ENCODE data around the gene PPP2R5C.
A peak's percentile ranks its signal among the peaks of the same experiment; 100 is the strongest.
"Not testable (repeated sequence)": the region's sequence is repeated elsewhere in the genome, so short reads cannot be mapped to it uniquely, and the experiment has no call there.

Gene PPP2R5C

GRCh38 chr14:101783260-101784016 is 21.9 kb downstream of the PPP2R5C start:
- DNase-seq, result no peak

DNA sequence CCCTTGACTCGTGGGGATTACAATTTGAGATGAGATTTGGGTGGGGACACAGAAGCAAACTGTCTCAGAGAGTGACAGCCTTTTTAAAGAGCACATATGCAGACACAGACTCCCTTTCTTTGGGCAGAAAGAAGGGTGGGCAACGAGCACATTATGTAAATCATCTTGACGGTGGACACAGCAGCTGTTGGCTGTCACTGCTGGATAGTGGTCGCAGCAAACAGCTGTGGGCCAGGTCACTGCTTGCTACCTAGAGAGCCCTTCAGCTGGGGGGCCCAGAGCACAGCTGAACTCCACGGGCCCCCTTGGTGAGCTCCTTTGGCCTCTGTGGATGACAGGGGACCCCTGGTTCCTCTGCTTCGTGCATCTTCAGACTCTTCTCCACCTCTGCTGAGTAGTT is 23.1 kb downstream of the PPP2R5C start:
- no peak for DNase-seq

GRCh38 chr14:101788016-101788635 is 26.6 kb downstream of the PPP2R5C start:
- no peak for DNase-seq

GRCh38 chr14:101789222-101789621 is 27.7 kb downstream of the PPP2R5C start:
- no peak for DNase-seq

DNA sequence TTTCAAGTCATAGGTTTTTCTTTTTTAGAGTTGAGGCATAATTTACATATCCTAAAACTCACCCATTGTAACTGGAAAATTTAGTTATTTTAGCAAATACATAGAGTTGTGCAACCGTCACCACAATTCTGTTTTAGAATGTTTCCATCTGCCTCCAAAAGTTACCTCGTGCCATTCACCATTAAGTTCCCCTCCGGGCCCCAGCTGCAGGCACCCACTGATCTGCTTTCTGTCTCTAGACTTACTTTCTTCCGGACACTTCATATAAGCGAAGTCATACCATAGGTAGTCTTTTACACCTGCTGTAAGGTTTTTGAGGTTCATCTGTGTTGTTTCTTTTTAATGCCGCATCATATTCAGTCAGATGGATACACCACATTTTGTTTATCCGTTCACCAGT is 28.7 kb downstream of the PPP2R5C start:
- DNase-seq, result no peak

DNA sequence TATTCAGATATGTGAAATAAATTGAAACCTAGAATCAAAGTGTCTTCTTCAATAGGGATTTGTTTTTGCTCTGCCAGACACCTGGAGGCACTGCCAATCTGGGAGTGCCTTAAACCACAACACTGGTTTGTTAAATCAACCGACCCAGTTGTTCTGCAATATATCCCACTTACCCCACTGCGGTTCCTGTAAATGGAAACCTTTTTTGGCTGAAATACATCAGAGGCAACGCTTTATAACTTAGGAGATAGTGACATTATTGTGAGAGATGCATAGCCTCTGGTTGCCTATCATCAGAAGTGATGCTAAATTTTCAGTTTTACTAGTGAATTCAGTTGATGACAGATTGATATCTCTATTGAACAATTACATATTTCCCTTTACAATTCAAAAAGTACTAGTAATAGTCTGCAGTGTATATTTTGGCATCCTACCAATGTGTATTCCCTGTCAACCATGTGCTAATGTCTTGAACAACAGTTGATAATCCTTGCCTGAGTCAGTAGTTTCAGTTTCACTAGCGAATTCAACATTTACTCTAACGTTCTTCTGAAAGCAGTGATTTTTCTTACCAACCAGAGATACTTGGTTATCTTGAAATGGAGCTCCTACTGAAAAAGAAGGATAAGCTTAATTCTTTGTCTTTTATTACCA is 30.5 kb downstream of the PPP2R5C start:
- no peak for DNase-seq

GRCh38 chr14:101796016-101796415 is 34.5 kb downstream of the PPP2R5C start:
- no peak for DNase-seq

- DNase-seq, result no peak
Measured at GRCh38 chr14:101796479-101796878, 35.0 kb downstream of the PPP2R5C start.

DNA sequence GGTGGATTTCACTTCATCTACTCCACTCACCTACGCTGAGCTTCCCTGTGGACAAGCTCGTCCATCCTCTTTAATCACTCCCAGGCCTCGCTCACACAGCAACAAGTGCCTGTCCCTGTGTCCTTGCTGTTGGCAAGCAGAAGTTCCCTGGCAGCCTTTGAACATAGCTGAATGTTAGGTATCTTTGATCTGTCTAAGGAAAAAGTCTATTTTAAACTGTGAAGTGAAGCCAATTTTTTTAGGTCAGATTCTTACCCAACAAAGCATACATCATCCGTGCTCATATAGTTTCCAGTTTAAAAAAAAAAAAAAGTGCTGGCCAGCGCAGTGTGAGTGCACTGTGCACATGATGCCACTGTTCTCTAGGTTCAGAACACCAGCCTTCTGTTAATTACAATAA is 36.3 kb downstream of the PPP2R5C start:
- no peak for DNase-seq

DNA sequence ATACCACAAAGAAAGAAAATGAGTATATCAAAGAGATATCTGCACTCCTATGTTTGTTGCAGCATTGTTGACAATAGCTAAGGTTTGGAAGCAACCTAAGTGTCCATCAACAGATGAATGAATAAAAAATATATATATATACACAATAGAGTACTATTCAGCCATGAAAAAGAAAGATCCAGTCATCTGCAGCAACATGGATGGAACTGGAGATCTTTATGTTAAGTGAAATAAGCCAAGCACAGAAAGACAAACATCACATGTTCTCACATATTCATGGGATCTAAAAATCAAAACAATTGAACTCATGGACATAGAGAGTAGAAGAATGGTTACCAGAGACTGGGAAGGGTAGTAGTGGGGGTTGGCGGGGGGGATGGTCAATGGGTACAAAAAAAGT is 42.9 kb downstream of the PPP2R5C start:
- not testable (repeated sequence) for DNase-seq

- DNase-seq, result not testable (repeated sequence)
Measured at GRCh38 chr14:101806252-101806651, 44.7 kb downstream of the PPP2R5C start.

DNA sequence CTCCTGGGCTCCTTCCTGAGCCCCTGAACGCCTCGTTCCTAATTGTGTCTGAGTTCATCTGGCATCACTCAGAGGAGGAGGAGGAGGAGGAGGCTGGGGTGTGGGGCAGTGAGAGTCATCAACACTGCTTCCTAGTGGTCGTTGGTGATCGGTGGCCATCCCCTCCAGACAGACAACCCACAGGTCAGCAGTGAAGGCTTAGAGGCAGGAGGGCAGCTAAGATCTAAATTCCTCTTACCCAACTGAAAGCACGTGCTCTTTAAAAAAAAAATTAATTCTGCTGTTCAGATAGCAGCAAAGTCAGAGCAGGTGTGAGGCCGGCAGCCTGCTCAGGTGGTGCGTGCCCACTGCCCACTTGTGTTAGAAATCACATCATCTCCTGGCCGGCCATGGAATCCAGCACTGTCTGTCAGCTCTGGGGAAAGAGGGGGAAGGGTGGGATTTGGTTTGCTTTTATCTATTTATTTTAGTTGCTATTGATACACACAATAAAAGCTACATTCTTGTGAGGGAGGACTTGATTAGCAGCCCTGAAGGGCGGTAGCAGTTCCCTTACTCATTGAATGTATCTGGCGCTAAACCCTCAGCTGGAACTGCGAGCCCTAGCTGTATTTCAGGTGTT is 46.6 kb downstream of the PPP2R5C start:
- no peak for DNase-seq

- no peak for DNase-seq
Measured at GRCh38 chr14:101808894-101809670, 47.6 kb downstream of the PPP2R5C start.

GRCh38 chr14:101809671-101810514 is 48.4 kb downstream of the PPP2R5C start:
- DNase-seq, result peak; percentile 90 to 96

GRCh38 chr14:101810897-101811621 is 49.5 kb downstream of the PPP2R5C start:
- peak in 1 of 2 experiments; percentile 13 for DNase-seq

GRCh38 chr14:101812071-101812470 is 50.6 kb downstream of the PPP2R5C start:
- DNase-seq, result no peak

DNA sequence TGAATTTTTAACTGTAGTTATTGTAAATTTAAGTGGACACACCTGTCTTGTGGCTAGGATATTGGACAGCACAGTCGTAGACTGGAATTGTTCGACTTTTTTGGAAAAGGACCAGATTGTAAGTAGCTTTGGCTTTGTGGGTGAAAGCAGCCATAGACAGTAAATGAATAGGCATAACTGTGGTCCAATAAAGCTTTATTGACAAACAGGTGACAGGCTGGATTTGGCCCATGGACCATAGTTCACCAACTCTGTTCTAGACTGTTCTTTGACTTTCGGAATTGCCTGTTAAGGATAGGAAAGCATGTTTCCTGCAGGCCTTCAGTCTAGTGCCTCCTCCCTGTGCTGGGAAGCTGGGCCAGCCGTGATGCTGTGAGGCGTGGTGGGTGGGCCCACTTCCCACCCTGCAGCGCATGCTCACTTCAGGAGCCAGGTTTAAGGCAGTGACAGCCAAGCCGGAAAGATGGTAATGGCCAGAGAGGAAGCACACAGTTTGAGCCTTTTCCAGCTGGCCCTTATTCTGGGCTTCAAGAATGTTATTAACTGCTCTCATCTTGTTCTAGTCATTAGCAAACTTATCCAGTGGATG is 51.8 kb downstream of the PPP2R5C start:
- no peak for DNase-seq

DNA sequence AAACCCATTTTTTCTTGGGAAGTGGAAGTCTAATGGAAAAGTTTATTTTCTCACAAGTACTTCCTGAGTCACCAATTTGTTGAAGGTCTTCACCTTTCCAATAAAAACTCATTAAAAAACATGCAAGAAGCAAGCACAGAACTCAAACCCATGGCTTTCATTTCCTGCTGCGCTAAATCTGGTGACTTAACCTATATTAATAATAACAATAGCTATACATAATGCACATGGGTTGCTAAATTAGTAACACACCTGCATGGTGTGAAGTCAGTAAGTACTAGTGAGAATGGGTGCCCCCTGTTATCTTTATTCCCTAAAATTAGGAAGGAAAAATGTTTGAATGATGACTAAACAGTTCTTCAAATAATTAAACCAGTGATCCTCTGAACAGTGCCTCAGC is 52.3 kb downstream of the PPP2R5C start:
- no peak for DNase-seq

GRCh38 chr14:101814934-101815333 is 53.4 kb downstream of the PPP2R5C start:
- no peak for DNase-seq

- no peak for DNase-seq
Measured at GRCh38 chr14:101815994-101816393, 54.5 kb downstream of the PPP2R5C start.

GRCh38 chr14:101817501-101818001 is 56.0 kb downstream of the PPP2R5C start:
- no peak for DNase-seq

Data from SW 1271 (cell line).